C4-2B (cell line): ENCODE data around the gene TIMM17A.

Experiments
- ZFX ChIP-seq: fragments of 450-650 bp; IDR thresholded peaks from 2 replicates; pipeline ENCODE4 v1.6.1; 2017
- TF ChIP-seq, protein P1 (sequence below): fragments of 450-650 bp; conservative IDR thresholded peaks from 2 replicates; pipeline ENCODE4 v1.5.1; 2017; ENCODE audit warnings: mild to moderate bottlenecking

DNA sequence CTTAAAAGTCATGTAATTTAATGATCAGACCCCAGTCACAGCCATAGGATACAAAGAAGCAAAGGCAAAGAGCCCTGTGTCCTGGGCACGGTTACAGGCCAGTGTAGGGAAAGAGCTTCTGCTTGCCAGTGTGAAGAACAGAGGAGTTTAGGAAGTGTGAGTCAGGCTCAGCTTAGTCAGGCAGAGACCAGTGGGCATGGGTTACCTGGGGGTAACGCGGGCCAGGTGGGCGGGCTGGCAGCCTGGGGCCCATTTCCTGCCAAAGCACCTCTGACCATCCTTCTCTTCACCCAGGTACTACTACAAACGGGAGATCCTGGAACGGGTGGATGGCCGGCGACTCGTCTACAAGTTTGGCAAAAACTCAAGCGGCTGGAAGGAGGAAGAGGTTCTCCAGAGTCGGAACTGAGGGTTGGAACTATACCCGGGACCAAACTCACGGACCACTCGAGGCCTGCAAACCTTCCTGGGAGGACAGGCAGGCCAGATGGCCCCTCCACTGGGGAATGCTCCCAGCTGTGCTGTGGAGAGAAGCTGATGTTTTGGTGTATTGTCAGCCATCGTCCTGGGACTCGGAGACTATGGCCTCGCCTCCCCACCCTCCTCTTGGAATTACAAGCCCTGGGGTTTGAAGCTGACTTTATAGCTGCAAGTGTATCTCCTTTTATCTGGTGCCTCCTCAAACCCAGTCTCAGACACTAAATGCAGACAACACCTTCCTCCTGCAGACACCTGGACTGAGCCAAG is 59.8 kb downstream of the TIMM17A start:
- TF ChIP-seq, protein P1, sequence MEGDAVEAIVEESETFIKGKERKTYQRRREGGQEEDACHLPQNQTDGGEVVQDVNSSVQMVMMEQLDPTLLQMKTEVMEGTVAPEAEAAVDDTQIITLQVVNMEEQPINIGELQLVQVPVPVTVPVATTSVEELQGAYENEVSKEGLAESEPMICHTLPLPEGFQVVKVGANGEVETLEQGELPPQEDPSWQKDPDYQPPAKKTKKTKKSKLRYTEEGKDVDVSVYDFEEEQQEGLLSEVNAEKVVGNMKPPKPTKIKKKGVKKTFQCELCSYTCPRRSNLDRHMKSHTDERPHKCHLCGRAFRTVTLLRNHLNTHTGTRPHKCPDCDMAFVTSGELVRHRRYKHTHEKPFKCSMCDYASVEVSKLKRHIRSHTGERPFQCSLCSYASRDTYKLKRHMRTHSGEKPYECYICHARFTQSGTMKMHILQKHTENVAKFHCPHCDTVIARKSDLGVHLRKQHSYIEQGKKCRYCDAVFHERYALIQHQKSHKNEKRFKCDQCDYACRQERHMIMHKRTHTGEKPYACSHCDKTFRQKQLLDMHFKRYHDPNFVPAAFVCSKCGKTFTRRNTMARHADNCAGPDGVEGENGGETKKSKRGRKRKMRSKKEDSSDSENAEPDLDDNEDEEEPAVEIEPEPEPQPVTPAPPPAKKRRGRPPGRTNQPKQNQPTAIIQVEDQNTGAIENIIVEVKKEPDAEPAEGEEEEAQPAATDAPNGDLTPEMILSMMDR: no peak
- TF ChIP-seq ZFX: no peak
